ENCODE results near the gene MTMR2. TPM values are rescaled to one million over a fixed set of nuclear protein-coding genes. Genes with fewer than 3 reads are reported as not detected.

The MTMR2 gene
- total and polyA plus RNA-seq, 3 donors from 2014 or later, result 49.9 to 70.7 (median 55.5) TPM

DNA sequence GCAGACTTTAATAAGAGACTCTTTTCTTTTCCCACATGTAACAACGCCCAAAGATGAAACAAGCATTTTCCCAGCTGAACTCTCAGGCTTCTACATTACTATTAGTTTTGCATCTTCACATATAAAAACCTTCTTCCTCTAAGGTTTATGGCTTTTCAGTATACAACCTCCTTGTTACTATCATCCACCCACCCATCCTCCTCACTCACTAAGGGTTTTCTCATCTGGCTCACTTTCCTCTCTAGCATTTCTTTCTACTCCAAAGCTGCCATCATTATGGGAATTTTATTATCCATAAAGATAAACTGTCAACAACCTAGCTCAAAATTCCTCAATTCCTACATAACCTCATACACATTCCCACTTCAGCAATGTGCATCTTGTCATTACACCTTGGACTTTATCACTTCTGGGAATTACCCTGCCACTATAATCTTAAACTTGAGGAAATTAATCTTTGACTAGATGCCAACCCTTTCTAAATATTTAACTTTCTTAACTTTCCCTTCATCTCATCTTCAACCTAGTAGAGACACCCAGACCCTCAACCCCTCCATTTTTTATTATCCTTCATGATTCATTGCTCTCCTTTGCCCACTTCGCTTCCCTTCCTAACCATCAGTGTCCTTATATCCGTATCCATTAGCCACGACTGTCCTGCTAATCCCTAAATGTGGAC, 30.9 kb downstream of the MTMR2 start:
- Histone ChIP-seq H3K36me3 (ENCODE audit: low read depth, missing control alignments) (no peaks in the 10 kb centered on the region), H3K27ac (no peak overlapping the region), H3K27me3 (no peaks in the 10 kb centered on the region), H3K9me3 (no peaks in the 10 kb centered on the region), H3K4me3 (no peak overlapping the region), H3K4me1 (no peaks in the 10 kb centered on the region)
- 93 to 97% methylated on average over 4 of the region's 4 CpGs for WGBS, 2 donors
- DNase-seq, result no peak
- TF ChIP-seq, protein P1, sequence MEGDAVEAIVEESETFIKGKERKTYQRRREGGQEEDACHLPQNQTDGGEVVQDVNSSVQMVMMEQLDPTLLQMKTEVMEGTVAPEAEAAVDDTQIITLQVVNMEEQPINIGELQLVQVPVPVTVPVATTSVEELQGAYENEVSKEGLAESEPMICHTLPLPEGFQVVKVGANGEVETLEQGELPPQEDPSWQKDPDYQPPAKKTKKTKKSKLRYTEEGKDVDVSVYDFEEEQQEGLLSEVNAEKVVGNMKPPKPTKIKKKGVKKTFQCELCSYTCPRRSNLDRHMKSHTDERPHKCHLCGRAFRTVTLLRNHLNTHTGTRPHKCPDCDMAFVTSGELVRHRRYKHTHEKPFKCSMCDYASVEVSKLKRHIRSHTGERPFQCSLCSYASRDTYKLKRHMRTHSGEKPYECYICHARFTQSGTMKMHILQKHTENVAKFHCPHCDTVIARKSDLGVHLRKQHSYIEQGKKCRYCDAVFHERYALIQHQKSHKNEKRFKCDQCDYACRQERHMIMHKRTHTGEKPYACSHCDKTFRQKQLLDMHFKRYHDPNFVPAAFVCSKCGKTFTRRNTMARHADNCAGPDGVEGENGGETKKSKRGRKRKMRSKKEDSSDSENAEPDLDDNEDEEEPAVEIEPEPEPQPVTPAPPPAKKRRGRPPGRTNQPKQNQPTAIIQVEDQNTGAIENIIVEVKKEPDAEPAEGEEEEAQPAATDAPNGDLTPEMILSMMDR (IDR thresholded peaks at IDR 0.05), result no peak
- TF ChIP-seq POLR2A (IDR thresholded peaks at IDR 0.05), result no peak
- intact Hi-C loops (cut with DNase I; ENCODE audit: low total_unique reads), result no loop called here

DNA sequence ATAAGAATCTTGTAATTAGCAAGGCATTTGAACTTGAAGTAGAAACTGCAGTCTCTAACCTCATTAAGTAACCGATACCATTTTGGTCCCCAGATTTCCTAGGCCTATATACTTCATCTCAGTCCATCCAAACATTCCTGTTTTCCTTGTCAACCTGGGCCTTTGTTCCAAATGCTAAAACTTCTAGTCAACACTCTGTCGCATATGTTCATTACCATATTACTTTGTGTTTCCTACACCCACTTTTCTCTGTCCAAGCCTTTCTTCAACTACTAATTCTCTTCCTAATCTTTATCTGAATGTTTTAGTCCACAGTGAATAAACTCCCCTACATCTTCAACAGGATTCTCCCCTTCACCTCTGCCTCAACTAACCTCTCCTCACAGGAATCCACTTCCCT, 31.4 kb downstream of the MTMR2 start:
- Histone ChIP-seq H3K4me1 (no peaks in the 10 kb centered on the region), H3K36me3 (ENCODE audit: low read depth, missing control alignments) (no peaks in the 10 kb centered on the region), H3K27ac (no peak overlapping the region), H3K27me3 (no peaks in the 10 kb centered on the region), H3K9me3 (no peaks in the 10 kb centered on the region), H3K4me3 (no peak overlapping the region)
- 90 to 93% methylated on average over 2 of the region's 2 CpGs for WGBS, 2 donors
- no peak for DNase-seq
- TF ChIP-seq POLR2A (IDR thresholded peaks at IDR 0.05), result no peak
- TF ChIP-seq, protein P1 (IDR thresholded peaks at IDR 0.05), result no peak
- intact Hi-C loops (cut with DNase I; ENCODE audit: low total_unique reads), result no loop called here

DNA sequence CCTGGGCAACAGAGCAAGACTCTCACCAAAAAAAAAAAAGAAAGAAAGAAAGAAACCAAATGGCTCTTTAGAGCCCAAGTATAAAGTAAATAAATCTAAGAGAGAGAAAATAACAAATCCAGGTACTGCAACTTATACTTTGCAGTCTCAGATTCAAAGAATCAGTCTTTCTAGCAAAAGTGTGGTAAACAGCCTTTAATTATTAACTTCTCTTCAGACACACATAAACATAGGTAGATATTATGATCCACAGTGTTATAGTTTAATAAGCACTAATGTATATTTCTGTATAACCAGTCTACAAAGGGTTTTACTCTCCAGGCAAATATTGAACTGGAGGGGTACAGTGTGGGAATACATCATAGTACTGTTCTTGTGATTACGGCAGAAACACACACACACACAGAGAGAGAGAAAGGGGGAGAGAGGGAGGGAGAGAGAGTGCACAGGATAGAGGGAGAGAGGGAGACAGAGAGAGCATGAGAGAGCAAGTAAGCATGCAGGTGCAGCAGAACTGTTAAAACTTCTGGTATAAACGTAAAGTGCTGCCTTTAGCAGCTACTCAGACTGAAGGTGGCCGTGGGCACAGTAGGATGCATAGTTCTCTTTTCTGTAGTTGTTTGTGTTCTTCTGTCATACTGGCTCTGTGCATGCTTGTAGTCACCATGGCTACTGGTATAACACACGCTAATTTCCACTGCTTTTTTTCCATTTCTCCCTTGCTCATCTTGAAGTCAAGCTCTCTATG, 32.3 kb downstream of the MTMR2 start:
- 45 to 50% methylated on average over 4 of the region's 4 CpGs for WGBS, 2 donors
- no peaks in the 10 kb centered on the region for H3K27me3 ChIP-seq
- no peaks in the 10 kb centered on the region for H3K9me3 ChIP-seq
- intact Hi-C loops (cut with DNase I; ENCODE audit: low total_unique reads), result no loop called here
- H3K4me3 ChIP-seq, result no peak overlapping the region
- no peaks in the 10 kb centered on the region for H3K4me1 ChIP-seq
- TF ChIP-seq, protein P1 (IDR thresholded peaks at IDR 0.05), result no peak
- TF ChIP-seq POLR2A (IDR thresholded peaks at IDR 0.05), result no peak
- no peak overlapping the region for H3K27ac ChIP-seq
- DNase-seq, result no peak
- H3K36me3 ChIP-seq (ENCODE audit: low read depth, missing control alignments), result no peaks in the 10 kb centered on the region

DNA sequence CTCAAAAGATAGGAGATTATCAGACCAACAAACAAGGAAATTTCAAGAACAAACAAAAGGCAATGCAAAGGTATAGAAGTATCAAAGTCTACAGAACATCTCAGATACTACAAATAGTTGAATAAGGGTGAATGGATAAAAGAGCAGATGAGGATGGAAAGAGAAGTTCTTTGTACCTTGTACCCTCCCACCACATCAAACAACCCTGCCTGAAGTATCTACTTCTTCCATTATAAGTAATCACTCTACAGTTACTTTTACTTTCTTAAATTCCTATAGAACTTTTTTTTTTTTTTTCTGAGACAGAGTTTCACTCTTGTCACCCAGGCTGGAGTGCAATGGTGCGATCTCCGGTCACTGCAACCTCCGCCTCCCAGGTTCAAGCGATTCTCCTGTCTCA, 35.1 kb downstream of the MTMR2 start:
- Histone ChIP-seq H3K27me3 (no peaks in the 10 kb centered on the region), H3K9me3 (no peaks in the 10 kb centered on the region), H3K4me3 (no peak overlapping the region), H3K4me1 (no peaks in the 10 kb centered on the region), H3K27ac (no peak overlapping the region), H3K36me3 (ENCODE audit: low read depth, missing control alignments) (no peaks in the 10 kb centered on the region)
- DNase-seq, result no peak
- no peak for TF ChIP-seq POLR2A (IDR thresholded peaks at IDR 0.05)
- TF ChIP-seq, protein P1 (IDR thresholded peaks at IDR 0.05), result no peak
- WGBS, 2 donors, result 96 to 98% methylated on average over 4 of the region's 4 CpGs
- intact Hi-C loops (cut with DNase I; ENCODE audit: low total_unique reads), result no loop called here
